ENCODE measurements around the gene TMEM200B.

TMEM200B gene

DNA sequence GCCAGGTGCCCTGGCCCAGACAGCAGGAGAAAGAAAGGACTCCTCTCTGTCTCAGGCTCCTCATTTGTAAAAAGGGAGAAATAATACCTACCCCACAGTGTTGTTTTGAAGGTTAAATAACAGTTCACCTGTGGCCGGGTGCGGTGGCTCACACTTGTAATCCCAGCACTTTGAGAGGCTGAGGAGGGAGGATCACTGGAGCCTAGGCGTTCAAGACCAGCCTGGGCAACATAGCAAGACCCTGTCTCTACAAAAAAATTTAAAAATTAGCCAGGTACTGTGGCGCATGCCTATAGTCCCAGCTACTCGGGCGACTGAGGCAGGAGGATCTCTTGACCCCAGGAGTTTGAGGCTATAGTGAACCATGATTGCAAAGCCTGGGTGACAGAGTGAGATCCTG is 2.5 kb upstream of the TMEM200B start:
- in situ Hi-C loops (cut with HindIII; ENCODE audit: low pct_unique_long_range_greater_than_20kb, low sequenced_read_pairs), result no loop called here
- no peak for TF ChIP-seq JUND (IDR thresholded peaks at IDR 0.05; ENCODE audit: low read depth)
- no peak for DNase-seq (ENCODE audit: low read depth in 1 of 2, low spot score in 1 of 2)

DNA sequence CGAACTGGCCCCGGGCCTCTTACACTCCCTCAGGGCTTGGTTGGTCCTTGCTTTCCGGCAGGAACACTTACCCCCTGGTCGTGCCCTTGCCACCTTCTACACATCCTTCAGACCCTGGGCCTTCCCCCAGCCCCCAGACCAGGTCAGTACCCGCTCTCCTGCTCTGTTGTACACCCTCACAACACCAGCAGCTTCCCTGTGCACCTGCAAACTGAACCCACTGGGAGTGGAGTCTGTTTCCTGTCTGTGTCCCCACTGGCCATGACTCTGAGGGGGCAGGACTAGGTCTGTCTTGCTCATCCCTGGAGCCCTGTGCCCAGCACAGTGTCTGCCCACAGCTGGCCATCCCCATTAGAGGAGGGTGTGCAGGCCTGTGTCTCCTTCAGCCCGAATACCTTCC is 2.1 kb upstream of the TMEM200B start:
- in situ Hi-C loops (cut with HindIII; ENCODE audit: low pct_unique_long_range_greater_than_20kb, low sequenced_read_pairs), result no loop called here
- no peak for TF ChIP-seq JUND (IDR thresholded peaks at IDR 0.05; ENCODE audit: low read depth)
- DNase-seq (ENCODE audit: low read depth in 1 of 2, low spot score in 1 of 2), result no peak

DNA sequence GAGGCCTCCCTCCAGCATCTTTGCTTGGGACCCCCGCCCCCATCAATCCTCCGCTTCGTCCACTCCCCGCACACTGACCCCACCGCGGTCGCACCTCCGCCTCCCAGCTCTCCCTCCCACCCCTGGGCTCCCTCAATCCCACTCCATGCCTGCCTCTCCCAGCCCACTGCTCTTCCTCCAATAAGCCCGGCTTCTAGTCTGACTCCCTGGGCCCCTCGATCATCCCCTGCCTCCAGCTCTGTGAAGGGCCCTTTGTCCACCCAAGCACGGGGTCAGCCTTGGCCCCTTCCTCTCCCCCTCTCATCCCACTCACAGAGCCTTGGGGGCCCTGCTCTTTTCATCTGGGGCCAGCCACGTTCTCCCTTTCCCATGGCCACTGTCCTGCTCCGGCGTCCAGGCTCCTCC is 1.5 kb upstream of the TMEM200B start:
- TF ChIP-seq JUND (IDR thresholded peaks at IDR 0.05; ENCODE audit: low read depth), result no peak
- DNase-seq (ENCODE audit: low read depth in 1 of 2, low spot score in 1 of 2), result no peak
- in situ Hi-C loops (cut with HindIII; ENCODE audit: low pct_unique_long_range_greater_than_20kb, low sequenced_read_pairs), result no loop called here

DNA sequence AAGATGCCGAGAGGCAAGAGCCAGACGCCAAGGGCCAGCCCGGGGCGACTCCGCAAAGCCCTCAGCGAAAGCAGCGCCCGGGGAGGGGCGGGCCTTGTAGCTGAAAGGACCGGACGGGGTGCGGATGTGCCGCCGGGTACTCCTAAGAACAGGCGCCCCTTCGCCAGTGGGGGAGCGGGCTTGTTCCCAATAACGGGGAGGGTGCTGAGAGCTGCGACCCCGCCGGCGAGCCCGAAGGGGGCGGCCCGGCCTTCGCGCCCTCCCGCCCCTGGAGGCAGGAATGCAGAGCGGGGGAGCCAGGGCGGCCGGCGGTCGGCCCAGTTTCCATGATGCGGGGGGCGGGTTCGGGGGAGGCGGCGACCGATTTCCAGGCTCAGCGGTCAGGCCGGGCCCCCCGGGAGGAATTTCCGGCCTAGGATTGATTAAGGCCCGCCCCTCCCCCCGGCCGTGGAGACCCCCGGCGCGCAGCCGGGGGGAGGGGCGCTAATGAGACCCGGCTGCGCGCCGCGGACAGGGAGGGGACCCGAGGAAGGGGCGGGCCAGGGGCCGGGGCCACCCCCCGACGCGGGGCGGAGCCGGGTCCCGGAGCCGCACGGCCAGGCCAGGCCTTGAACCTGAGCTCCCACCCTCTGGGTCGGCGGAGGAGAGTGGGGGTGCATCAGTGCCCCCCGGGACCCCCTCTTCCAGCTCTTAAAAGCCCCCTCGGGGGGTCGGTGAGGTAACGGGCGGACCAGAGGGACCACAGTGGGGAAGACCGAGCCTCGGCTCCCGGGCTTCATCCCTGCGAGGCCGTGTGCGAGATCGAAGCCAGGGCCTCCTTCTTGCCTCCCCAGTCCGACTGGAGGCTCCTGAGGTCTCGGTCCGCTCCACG is 898 bp upstream of the TMEM200B start:
- TF ChIP-seq JUND (IDR thresholded peaks at IDR 0.05; ENCODE audit: low read depth), result no peak
- peak; percentile 40 to 82 for DNase-seq (ENCODE audit: low read depth in 1 of 2, low spot score in 1 of 2)
- in situ Hi-C loops (cut with HindIII; ENCODE audit: low pct_unique_long_range_greater_than_20kb, low sequenced_read_pairs), result no loop called here

DNA sequence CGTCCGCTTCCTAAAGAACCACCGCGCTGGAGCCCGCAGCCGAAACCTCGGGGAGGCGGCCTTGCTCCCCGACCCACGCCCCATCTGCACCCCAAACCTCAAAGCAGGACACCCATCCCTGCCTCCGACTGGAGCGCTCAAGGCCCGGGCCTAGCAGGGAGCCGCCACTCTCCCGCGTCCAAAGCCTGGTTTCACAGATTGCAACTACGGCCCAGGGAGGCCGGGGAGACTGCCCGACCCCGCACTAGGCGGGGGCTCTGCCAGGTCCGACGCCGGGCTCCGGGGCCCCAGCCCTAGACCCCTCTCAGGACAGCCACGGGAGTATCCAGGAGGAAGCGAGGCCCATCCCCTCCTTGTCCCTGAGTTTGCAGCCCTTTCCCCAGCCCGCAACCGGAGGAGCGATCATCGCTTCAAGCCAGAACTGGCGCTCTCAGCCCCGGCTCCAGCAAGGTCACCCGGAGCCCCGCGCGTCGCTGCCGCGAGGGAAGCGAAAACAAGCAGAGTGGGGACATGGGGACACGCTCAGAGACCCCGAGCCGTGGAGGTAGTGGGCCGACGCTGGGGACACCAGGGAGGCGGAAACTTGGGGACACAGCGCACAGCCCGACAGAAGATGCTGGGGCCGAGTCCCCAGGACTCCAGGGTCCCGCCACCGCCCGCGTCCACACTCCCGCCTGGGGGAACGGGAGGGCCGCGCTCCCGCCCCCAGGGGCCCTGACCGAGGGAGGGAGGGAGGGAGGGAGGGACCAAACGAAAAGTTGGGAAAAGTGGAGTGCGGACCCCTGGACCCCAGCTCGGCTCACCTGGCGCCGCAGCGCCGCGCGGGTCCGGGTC is 433 bp downstream of the TMEM200B start:
- in situ Hi-C loops (cut with HindIII; ENCODE audit: low pct_unique_long_range_greater_than_20kb, low sequenced_read_pairs), result no loop called here
- no peak for DNase-seq (ENCODE audit: low read depth in 1 of 2, low spot score in 1 of 2)
- TF ChIP-seq JUND (IDR thresholded peaks at IDR 0.05; ENCODE audit: low read depth), result no peak

DNA sequence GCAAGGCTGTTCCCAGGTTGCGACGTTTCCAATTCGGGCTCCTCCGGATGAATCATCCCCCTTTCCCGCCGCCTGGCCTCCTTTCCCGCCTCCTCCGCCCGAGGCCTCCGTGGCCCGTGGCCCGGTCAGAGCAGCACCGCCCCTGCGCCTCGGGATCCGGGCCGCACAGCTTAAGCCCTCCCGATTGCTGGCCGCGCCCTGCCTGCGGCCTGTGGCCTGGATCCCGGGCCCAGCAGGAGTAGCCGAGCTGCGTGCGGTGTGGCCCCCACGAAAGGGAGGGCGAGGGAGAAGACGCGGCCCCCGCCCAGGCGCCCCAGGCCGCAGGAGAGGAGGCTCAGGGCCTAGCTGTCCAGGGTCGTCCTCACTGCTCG is 1.0 kb downstream of the TMEM200B start:
- peak in 1 of 2 experiments; percentile 21 for DNase-seq (ENCODE audit: low read depth in 1 of 2, low spot score in 1 of 2)
- in situ Hi-C loops (cut with HindIII; ENCODE audit: low pct_unique_long_range_greater_than_20kb, low sequenced_read_pairs), result no loop called here
- TF ChIP-seq JUND (IDR thresholded peaks at IDR 0.05; ENCODE audit: low read depth), result no peak

DNA sequence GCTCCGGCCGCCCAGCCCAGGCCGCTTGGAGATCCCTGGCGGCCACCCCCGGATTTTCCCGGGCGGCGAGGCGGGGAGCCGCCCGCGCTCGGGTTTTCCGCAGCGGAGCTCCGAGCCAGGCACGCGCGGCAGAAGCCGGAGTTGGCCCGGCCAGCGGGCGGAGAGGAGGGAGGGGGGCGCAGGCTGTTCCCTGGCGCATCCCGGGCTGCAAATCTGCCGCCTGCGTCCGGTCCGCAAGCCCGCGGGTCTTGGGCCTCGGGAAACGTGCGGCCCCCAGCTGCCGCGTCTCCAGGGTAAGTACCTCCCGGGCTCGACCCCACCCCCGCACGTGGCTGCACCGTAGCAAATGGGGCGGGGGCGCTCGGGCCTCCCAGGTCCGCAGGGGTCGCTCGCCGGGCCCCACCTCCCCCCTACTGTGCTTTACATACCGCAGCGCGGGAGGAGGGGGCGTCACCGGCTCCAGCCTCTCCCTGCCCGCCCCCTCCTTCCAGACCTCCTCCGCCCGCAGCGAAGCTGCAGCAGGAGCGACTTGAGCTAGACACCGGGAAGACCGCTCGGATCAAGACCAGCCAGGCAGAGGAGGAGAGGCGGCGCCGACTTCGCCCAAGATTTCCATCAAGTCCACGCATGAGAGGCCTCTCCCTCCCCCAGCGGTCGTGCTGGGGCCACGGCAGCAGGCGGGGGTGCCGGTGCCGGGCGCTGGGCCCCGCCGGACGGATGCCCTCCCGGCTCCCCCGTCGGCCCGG is 1.6 kb downstream of the TMEM200B start:
- peak in 1 of 2 experiments; percentile 16 for DNase-seq (ENCODE audit: low read depth in 1 of 2, low spot score in 1 of 2)

DNA sequence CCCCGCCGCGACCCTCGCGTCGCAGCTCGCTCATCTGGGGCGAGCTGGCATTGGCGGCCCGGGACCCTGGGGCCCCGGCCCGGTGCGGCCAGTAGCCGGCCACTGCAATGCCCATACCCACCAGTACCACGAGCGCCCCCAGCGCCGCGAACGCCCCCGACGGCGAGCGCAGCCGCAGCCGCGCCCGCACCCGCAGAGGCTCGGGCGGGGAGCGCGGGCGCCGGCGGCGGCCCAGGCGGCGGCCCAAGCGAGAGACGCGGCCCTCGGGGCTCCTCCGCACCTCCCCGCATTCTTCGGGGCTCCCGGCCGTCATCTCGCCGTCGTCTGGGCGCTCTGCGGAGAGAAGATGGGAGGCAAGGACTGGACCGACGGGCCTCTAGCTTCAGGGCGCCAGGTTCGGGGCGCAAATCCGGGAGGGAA is 2.2 kb downstream of the TMEM200B start:
- in situ Hi-C loops (cut with HindIII; ENCODE audit: low pct_unique_long_range_greater_than_20kb, low sequenced_read_pairs), result no loop called here
- DNase-seq (ENCODE audit: low read depth in 1 of 2, low spot score in 1 of 2), result no peak
- no peak for TF ChIP-seq JUND (IDR thresholded peaks at IDR 0.05; ENCODE audit: low read depth)

More for the DNA sequence above, 1.6 kb downstream of the TMEM200B start:
- TF ChIP-seq JUND (IDR thresholded peaks at IDR 0.05; ENCODE audit: low read depth), result no peak
- in situ Hi-C loops (cut with HindIII; ENCODE audit: low pct_unique_long_range_greater_than_20kb, low sequenced_read_pairs), result no loop called here

DNA sequence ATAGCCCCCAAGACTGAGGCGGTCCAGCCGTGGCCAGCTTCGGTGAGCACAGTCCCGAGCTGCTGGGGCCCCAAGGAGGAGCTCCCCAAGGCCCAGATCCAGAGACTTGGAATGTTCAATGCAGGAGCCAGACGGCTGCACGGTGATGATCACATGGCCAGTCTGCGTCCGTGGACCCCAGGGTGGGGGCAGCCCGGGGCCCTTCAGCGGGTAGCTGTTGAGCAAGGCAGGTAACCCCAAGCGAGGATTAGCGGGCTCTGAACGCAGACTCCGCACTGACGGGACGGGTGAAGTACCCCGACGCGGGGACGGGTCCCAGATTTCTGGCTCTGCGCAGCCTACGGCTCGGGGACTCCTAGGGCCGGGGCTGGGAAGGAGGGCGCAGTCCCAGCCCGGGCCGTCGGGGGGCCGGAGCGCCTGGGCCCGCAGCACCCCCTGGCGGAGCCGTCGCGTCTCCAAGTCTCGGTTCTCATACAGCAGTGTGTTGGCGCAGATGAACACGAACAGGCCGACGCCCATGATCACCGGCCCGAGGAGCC is 2.7 kb downstream of the TMEM200B start:
- in situ Hi-C loops (cut with HindIII; ENCODE audit: low pct_unique_long_range_greater_than_20kb, low sequenced_read_pairs), result no loop called here
- no peak for DNase-seq (ENCODE audit: low read depth in 1 of 2, low spot score in 1 of 2)

DNA sequence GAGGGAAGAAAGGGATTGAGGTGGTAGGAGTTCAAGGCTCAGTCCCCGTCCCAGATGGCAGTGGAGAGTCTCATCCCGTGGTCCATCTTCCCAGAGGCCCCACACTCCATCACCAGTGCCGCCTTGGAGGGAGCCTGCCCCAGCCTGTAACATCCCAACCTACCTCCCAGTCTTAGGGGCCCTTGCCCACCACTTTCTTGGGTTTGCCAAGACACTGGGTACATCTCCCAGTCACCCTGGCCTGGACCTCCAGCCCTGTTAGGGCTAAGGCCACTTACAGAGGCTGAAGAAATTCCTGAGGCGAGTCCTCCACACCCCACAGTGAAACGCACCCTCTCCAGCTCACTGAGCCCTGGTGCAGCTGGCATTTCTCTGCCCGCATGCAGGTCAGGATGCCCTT is 3.3 kb downstream of the TMEM200B start:
- no peak for DNase-seq (ENCODE audit: low read depth in 1 of 2, low spot score in 1 of 2)
- in situ Hi-C loops (cut with HindIII; ENCODE audit: low pct_unique_long_range_greater_than_20kb, low sequenced_read_pairs), result no loop called here
- no peak for TF ChIP-seq JUND (IDR thresholded peaks at IDR 0.05; ENCODE audit: low read depth)

More for the DNA sequence above, 2.7 kb downstream of the TMEM200B start:
- TF ChIP-seq JUND (IDR thresholded peaks at IDR 0.05; ENCODE audit: low read depth), result no peak

DNA sequence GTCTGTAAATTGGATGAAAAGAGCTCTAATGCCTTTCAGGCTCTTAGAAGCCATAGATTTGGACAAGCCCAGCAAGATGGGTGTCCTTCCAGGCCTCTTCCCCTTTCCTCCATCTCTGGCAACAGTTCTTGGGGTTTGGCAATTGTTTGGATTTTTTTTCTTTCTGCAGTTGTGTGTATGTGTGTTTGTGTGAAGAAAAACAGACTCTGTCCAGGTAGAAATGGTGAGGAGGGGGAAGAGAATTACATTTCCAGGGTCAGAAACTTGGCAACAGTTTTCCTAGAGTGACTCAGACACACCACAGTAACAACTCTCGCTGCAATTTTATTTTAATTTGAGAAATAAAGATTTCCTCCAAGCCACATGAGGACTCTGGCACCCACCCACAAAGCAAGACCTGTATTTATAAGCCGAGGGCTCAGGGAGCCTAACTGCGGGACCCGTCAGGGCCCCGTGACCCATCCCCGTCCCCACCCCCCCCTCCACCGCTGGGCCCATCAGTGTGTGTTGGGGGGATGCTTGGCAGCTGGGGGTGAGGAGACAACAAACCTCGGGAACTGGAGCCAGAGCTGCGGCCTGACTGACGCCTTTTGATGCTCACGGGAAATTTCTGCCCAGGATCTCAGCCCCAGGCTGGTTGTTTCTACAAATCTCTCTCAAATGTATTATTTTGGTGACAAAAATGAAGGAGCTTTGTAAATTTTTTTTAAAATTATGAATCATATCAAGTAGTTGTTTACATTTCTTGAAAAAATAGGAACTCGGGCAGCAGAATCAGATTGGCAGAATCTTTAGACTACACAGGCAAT is 4.4 kb downstream of the TMEM200B start:
- in situ Hi-C loops (cut with HindIII; ENCODE audit: low pct_unique_long_range_greater_than_20kb, low sequenced_read_pairs), result no loop called here
- no peak for TF ChIP-seq JUND (IDR thresholded peaks at IDR 0.05; ENCODE audit: low read depth)
- DNase-seq (ENCODE audit: low read depth in 1 of 2, low spot score in 1 of 2), result no peak
